NB4 (cell line): ENCODE measurements around the gene ZNF365.

Experiments used
- DNase-seq: peaks from one replicate; pipeline ENCODE4 v3.0.0; 2010; ENCODE audit warnings: low read depth
- H3K4me3 ChIP-seq: one replicate; pipeline ENCODE4 v1.5.1; 2011; ENCODE audit warnings: mild to moderate bottlenecking, low read depth, low read length, moderate library complexity
- CTCF ChIP-seq: IDR thresholded peaks from one replicate; pipeline ENCODE4 v1.5.1; 2012; ENCODE audit warnings: low read depth, low read length
- MAX ChIP-seq: IDR thresholded peaks from 2 replicates; pipeline ENCODE4 v1.6.1; 2011; ENCODE audit warnings: low read depth, low read length
- MYC ChIP-seq: IDR thresholded peaks from 2 replicates; pipeline ENCODE4 v1.6.1; 2011; ENCODE audit warnings: low read depth, low read length
- POLR2A ChIP-seq: IDR thresholded peaks from 2 replicates; pipeline ENCODE4 v1.6.1; 2011; ENCODE audit warnings: mild to moderate bottlenecking; ENCODE audit not compliant: insufficient read length; ENCODE audit errors: extremely low read depth

ZNF365 gene

GRCh38 chr10:62373995-62374861 is at the start of gene ZNF365:
Gene ZNF365 (plus strand): TSS chr10:62374369. CDS start chr10:62376194, 1,825 bp downstream.
- no peak within 1 kb of the TSS for H3K4me3 ChIP-seq
- peak; percentile 14 for DNase-seq

GRCh38 chr10:62326176-62326575 is 48.0 kb upstream of the ZNF365 start:
- H3K4me3 ChIP-seq, result no peak overlapping the region
- DNase-seq, result no peak
- TF ChIP-seq POLR2A, result no peak
- TF ChIP-seq MYC, result no peak
- TF ChIP-seq CTCF, result no peak
- no peak for TF ChIP-seq MAX

More at GRCh38 chr10:62373995-62374861, at the start of gene ZNF365:
- TF ChIP-seq CTCF (no peak), POLR2A (no peak), MAX (no peak), MYC (no peak)

GRCh38 chr10:62327885-62328284 is 46.3 kb upstream of the ZNF365 start:
- H3K4me3 ChIP-seq, result no peak overlapping the region
- TF ChIP-seq POLR2A (no peak), MAX (no peak), CTCF (no peak), MYC (no peak)
- DNase-seq, result no peak

GRCh38 chr10:62330213-62330612 is 44.0 kb upstream of the ZNF365 start:
- DNase-seq, result no peak
- no peak overlapping the region for H3K4me3 ChIP-seq
- TF ChIP-seq MAX (no peak), POLR2A (no peak), MYC (no peak), CTCF (no peak)

- TF ChIP-seq CTCF (no peak), POLR2A (no peak), MYC (no peak), MAX (no peak)
- H3K4me3 ChIP-seq, result no peak overlapping the region
- no peak for DNase-seq
These were observed 41.8 kb upstream of the ZNF365 start for GRCh38 chr10:62332406-62332805.
